Heart right ventricle (tissue), 16 donors: ENCODE results near the gene ADNP. TPM values are rescaled to one million over a fixed set of nuclear protein-coding genes. Genes with fewer than 3 reads are reported as not detected.

Experiments
- ATAC-seq, 8 donors: fragments of 200-7000 bp; cut with Tn5 transposase; one replicate each; pipeline ENCODE4 v1.9.1; 2020; ENCODE audit warnings: mild to moderate bottlenecking in 8 of 8, moderate library complexity in 8 of 8, moderate number of reproducible peaks in 1 of 8
- DNase-seq, 2 donors: peaks; one replicate each; pipeline ENCODE4 v3.0.0-alpha.2; 2020
- H3K27ac ChIP-seq, 10 donors: fragments of 200-600 bp; sonication (generic) in 2 of 10; one replicate each; pipeline versions ENCODE4 v1.5.0 to v1.8.0; 2020 to 2022; ENCODE audit warnings: mild to moderate bottlenecking in 3 of 10
- H3K27me3 ChIP-seq, 7 donors: fragments of 200-600 bp; one replicate each; pipeline ENCODE4 v1.8.0; 2021 to 2022; ENCODE audit warnings: mild to moderate bottlenecking in 2 of 7
- H3K36me3 ChIP-seq, 9 donors: fragments of 200-600 bp; sonication (generic) in 1 of 9; one replicate each; pipeline versions ENCODE4 v1.5.0 to v1.8.0; 2020 to 2022; ENCODE audit warnings: mild to moderate bottlenecking in 2 of 9
- H3K4me1 ChIP-seq, 9 donors: fragments of 200-600 bp; sonication (generic) in 1 of 9; one replicate each; pipeline versions ENCODE4 v1.5.0 to v1.8.0; 2020 to 2022; ENCODE audit warnings: mild to moderate bottlenecking in 4 of 9
- H3K4me3 ChIP-seq, 10 donors: fragments of 200-600 bp; sonication (generic) in 2 of 10; one replicate each; pipeline versions ENCODE4 v1.5.0 to v1.8.0; 2020 to 2022; ENCODE audit warnings: mild to moderate bottlenecking in 7 of 10, moderate library complexity in 2 of 10
- H3K9me3 ChIP-seq, 11 donors: fragments of 200-600 bp in 10 of 11; sonication (generic) in 2 of 11; one replicate each; pipeline versions ENCODE4 v1.5.0 to v1.8.0; 2013 to 2022; ENCODE audit warnings: mild to moderate bottlenecking in 2 of 11, control low read depth in 1 of 11, moderate library complexity in 1 of 11
- CTCF ChIP-seq, 9 donors: fragments of 200-600 bp; sonication (generic) in 2 of 9; IDR thresholded peaks; one replicate each; pipeline versions ENCODE4 v1.5.0 to v1.8.0; 2021 to 2022; ENCODE audit warnings: antibody characterized with exemption in 9 of 9, mild to moderate bottlenecking in 5 of 9, moderate library complexity in 1 of 9
- WGBS, 2 donors: extraction: QIAGEN DNeasy Blood & Tissue Kit; methylation state at CpG; one replicate each; pipeline ENCODE4 v1.1.7; 2013; ENCODE audit warnings: inconsistent platforms in 1 of 2; 5-methylcytosine and 5-hydroxymethylcytosine counted together
- intact Hi-C, 10 donors: fragments of 100-400 bp; cut with DNase I; formaldehyde crosslinking; loops; one replicate each; pipeline versions ENCODE4 v1.11.1 to v1.14.2; 2022
- polyA plus RNA-seq, 2 donors: library from polyadenylated mRNA; stranded (reverse); fragments of 200-250 nt; gene quantifications; one replicate each; pipeline ENCODE4 v1.2.3, GENCODE V29; 2013
- total RNA-seq, 10 donors: library from RNA; stranded (reverse); fragmentation: NEBNext Ultra II Directional in 3 of 10; extraction: Animal tissue kit (Norgen Biotek cat#: 25700) in 3 of 10; gene quantifications; one replicate each; pipeline versions ENCODE4 v1.2.1 to v1.2.4, GENCODE V29; 2021 to 2023
- donor health status: Arrhythmogenic right ventricular cardiomyopathy.
- donor health status: ischemic (EF 13 %, LVEDD 7.1; RV severe dilation, severe dysfunction).
- donor health status: healthy with polysubstance abuse.
- donor health status: DM: no; HTN: yes; CAD: no.
- donor health status: DM: no; HTN: no; CAD: no.
- donor health status: ischemic (EF 25% LVEDD 6.9; RV normal size, moderate dysfunction).
- donor health status: ischemic (EF 25% LVEDD 5.7; RV mildly dilated, moderate dysfunction).
- donor health status: healthy.
- donor health status: DM: yes; HTN: yes; CAD: no.
- donor health status: Ischemic cardiomyopathy.
- donor health status: ischemic (EF 35%, LVEDD 5.7; RV mildly dilated, moderate dysfunction).
- donor health status: nonischemic (EF 11% LVEDD 7.7; RV severe dilation, severe dysfunction).
- donor health status: DM: yes; HTN: yes; CAD: no.
- donor health status: PGD.
- donor health status: ischemic (EF 29% LVEDD 5.4; RV normal size, mild dysfunction).
- donor health status: nonischemic (EF 23%, LVEDD 6.1; RV moderate dilation, normal function).

Gene ADNP
- total and polyA plus RNA-seq, 12 donors = 14.6 to 46.1 (median 37.9) TPM

DNA sequence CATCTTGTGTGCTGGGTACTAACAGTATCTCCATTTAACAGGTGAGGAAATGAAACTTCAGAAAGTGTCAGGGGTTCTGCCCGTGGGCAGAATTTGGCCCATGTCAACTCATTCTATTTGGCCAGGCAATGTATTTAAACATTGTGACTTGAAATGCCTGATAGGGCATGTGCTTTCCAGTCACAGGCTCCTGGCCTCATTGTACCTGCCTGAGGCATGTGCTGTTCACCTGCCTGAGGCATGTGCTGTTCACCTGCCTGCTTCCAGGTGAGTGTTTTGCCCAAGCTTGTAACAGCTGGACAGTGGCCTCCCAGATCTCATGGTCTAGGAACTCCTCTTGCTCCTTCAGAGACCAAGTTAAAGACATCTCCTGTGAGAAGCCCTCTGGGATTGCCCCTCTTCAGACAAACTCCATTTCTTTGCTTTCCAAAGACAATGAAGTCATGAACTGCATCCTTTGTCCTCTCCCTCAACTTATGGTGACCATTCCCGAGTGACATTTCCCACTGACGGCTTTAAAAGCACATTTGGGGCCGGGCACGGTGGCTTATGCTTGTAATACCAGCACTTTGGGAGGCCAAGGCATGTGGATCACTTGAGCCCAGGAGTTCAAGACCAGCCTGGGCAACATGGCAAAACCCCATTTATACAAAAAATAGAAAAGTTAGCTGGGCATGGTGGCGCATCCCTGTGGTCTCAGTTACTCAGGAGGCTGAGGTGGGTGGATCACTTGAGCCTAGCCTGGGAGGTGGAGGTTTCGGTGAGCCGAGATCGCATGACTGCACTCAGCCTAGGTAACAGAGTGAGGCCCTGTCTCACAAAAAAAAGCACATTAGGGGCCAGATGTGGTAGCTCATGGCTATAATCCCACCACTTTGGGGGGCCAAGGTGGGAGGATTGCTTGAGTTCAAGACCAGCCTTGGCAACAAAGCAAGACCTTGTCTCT, 87.6 kb downstream of the ADNP start:
- peaks cover 0 to 4% (median 4%) of the 10 kb centered on the region in 9 donors for H3K4me1 ChIP-seq
- no peaks in the 10 kb centered on the region for H3K9me3 ChIP-seq
- DNase-seq = no peak
- H3K27ac ChIP-seq = no peak overlapping the region
- no peaks in the 10 kb centered on the region for H3K36me3 ChIP-seq
- no peak for TF ChIP-seq CTCF (IDR thresholded peaks at IDR 0.05)
- no peak for ATAC-seq
- 90 to 91% methylated on average over 9 of the region's 9 CpGs for WGBS, 2 donors
- intact Hi-C loops = no loop called here
- H3K4me3 ChIP-seq = no peak overlapping the region
- no peaks in the 10 kb centered on the region for H3K27me3 ChIP-seq

DNA sequence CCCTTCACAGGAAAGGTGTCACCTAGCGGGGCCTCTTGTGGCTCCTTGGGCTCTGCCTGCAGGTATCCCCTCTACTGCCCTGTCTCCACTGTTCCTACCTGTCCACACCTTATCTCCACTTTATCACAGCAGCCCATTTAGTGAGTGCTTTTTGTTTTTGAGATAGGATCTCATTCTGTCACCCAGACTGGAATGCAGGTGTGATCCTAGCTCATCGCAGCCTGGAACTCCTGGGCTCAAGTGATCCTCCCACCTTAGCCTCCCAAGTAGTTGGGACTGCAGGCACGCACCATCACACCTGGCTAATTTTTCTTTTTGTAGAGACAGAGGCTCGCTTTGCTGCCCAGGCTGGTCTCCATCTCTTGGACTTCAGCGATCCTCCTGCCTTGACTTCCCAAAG, 88.4 kb downstream of the ADNP start:
- TF ChIP-seq CTCF (IDR thresholded peaks at IDR 0.05) = no peak
- Histone ChIP-seq H3K4me1 (no peaks in the 10 kb centered on the region), H3K36me3 (no peaks in the 10 kb centered on the region), H3K9me3 (no peaks in the 10 kb centered on the region), H3K27ac (no peak overlapping the region), H3K27me3 (no peaks in the 10 kb centered on the region), H3K4me3 (no peak overlapping the region)
- 94 to 98% methylated on average over 5 of the region's 5 CpGs for WGBS, 2 donors
- intact Hi-C loops = no loop called here
- DNase-seq = no peak
- ATAC-seq = no peak

Other genes with a start within 250 kb of the ADNP start
- 10 to 100 TPM in 1 of 10 donors, 1 to 10 TPM in 9; 1.6 to 21.8 (median 2.7) TPM for gene RIPOR3, start 239.9 kb downstream of the ADNP start, total RNA-seq
- 10 to 100 TPM in 1 of 2 donors, 1 to 10 TPM in 1; 6.3 to 50.2 TPM for gene RIPOR3, start 239.9 kb downstream of the ADNP start, polyA plus RNA-seq
- 1 to 10 TPM; 1.7 to 7.1 (median 3.7) TPM for gene PARD6B, start 199.9 kb downstream of the ADNP start, total RNA-seq
- gene PARD6B, start 199.9 kb downstream of the ADNP start, polyA plus RNA-seq = 1 to 10 TPM; 1.3 to 3.1 TPM
- gene BCAS4, start 136.4 kb downstream of the ADNP start, total RNA-seq = 1 to 10 TPM; 1.3 to 3.6 (median 2.4) TPM
- gene BCAS4, start 136.4 kb downstream of the ADNP start, polyA plus RNA-seq = 1 to 10 TPM in 1 of 2 donors, under 1 TPM in 1; 0.54 to 2.1 TPM
- gene DPM1, start 27.1 kb upstream of the ADNP start, total RNA-seq = 10 to 100 TPM; 35.4 to 52.8 (median 49.9) TPM
- gene DPM1, start 27.1 kb upstream of the ADNP start, polyA plus RNA-seq = 10 to 100 TPM; 29.4 to 44.6 TPM
- 1 to 10 TPM; 2.3 to 3.2 (median 2.6) TPM for gene MOCS3, start 27.4 kb upstream of the ADNP start, total RNA-seq
- gene MOCS3, start 27.4 kb upstream of the ADNP start, polyA plus RNA-seq = 1 to 10 TPM in 1 of 2 donors, under 1 TPM in 1; 0.95 to 1.7 TPM
- under 1 TPM in 7 of 10 donors, not detected in 3; 0.15 to 0.56 (median 0.31) TPM for gene KCNG1, start 91.7 kb upstream of the ADNP start, total RNA-seq
- under 1 TPM in 1 of 2 donors, not detected in 1; 0.99 TPM for gene KCNG1, start 91.7 kb upstream of the ADNP start, polyA plus RNA-seq